ENCODE measurements around the gene RABL2A.
"Not testable (repeated sequence)": the region's sequence is repeated elsewhere in the genome, so short reads cannot be mapped to it uniquely, and the experiment has no call there.

RABL2A gene

GRCh38 chr2:113685471-113685870 is 58.4 kb downstream of the RABL2A start:
- DNase-seq (ENCODE audit: low read depth): no peak

- DNase-seq (ENCODE audit: low read depth): no peak
Measured at GRCh38 chr2:113686537-113686936, 59.5 kb downstream of the RABL2A start.

- DNase-seq (ENCODE audit: low read depth): not testable (repeated sequence)
Measured at GRCh38 chr2:113690871-113691270, 63.8 kb downstream of the RABL2A start.
